Stimulated activated naive CD8-positive, alpha-beta T cell treated with anti-CD3 and anti-CD28 coated beads, Interleukin-15, Interleukin-2, amounts not matched to agents 100 ng/mL and 50 ng/mL, for 24 hours (primary cell): ENCODE measurements around the gene PIGR.

Experiments used
- H3K27ac Mint-ChIP-seq: one replicate; pipeline ENCODE4 v1.8.0; 2021; ENCODE audit warnings: mild to moderate bottlenecking, mixed read lengths
- H3K27me3 Mint-ChIP-seq: one replicate; pipeline ENCODE4 v1.8.0; 2021; ENCODE audit warnings: mixed read lengths
- H3K36me3 Mint-ChIP-seq: one replicate; pipeline ENCODE4 v1.8.0; 2021; ENCODE audit warnings: low read depth, mixed read lengths
- H3K4me1 Mint-ChIP-seq: one replicate; pipeline ENCODE4 v1.8.0; 2021; ENCODE audit warnings: low read depth, mixed read lengths
- H3K4me3 Mint-ChIP-seq: one replicate; pipeline ENCODE4 v1.8.0; 2021; ENCODE audit warnings: mild to moderate bottlenecking, mixed read lengths
- H3K9me3 Mint-ChIP-seq: one replicate; pipeline ENCODE4 v1.8.0; 2021; ENCODE audit warnings: mixed read lengths

The PIGR gene

DNA sequence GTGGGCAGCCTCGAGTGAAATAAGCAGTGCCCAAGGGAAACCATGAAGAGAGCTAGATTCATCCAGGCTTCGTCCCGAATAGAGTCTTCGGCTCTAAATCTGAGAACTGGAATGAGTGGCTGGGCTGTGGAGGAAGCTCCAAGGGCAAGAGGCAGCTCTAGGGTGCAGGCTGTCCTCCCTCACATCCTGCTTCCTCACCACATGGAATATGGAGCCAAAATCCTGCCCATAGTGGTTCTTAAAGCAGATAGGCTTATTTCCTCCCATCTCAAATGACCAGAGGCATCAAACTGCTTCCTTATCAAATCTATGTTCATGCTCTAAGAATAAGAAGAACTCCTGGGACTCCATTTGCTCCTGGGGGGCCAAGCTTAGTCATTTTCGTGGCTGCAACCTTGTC, 46.5 kb downstream of the PIGR start:
- Mint-ChIP-seq H3K27me3 (no peaks in the 10 kb centered on the region), H3K36me3 (peaks cover 40% of the 10 kb centered on the region), H3K9me3 (no peaks in the 10 kb centered on the region), H3K4me1 (peaks cover 96% of the 10 kb centered on the region), H3K27ac (no peak overlapping the region), H3K4me3 (no peak overlapping the region)

DNA sequence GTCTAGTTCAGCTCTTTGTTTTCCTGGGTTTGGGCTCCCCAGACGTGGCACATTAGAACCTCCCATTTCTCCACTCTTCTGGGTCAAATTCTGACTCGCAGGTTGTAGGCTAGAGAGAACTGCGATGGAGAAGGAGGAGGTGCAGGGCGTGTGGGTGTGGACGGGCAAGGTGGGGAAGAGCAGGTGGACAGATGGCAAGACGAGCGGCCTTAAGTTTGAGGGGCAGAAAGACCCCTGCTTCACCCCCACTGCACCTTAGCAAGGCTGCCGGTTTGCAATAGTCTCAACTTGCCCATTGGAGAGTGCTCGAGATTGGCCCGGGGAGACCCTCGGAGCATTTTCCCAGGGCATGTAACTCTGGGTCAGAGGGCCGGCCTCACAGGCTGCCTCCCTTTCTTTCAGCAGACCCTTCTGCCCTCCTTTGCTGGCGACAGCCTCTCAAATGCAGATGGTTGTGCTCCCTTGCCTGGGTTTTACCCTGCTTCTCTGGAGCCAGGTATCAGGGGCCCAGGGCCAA, 47.3 kb downstream of the PIGR start:
- H3K4me1 Mint-ChIP-seq = peaks cover 93% of the 10 kb centered on the region

DNA sequence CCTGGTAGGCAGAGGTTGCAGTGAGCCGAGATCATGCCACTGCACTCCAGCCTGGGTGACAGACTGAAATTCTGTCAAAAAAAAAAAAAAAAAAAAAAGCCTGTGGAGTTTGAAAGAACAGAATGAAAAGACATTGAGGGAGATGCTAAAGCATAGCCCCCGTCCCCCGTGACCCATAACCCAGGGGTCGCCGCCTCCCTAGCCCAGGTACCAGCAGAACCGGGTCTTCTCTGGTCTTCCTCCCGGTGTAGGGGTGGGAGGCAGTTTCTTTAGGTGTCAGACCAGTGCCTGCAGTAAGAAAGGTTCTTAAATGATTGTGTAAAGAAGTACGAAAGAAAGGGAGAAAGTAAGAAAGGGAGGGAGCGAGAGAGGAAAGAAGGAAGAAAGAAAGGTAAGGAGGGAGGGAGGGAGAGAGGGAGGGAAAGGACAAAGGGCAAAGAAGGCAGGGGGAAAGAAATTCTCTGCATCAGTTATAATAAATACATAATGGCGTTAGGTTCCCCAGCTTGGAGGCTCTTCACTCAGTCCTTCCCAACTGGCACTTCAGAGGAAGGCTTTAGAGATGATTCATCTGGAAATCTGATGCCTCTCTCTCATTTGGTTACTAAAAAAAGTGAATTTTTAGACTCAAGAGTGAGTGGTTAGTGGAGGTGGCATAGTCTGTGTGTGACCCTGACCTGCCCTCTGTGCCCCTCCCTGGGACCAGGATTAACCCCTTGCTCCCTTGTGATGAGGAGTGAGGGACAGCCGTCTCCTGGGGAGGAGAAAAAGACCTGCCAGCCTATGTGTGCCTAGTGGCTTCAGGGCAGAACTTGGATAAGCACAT, 48.0 kb downstream of the PIGR start:
- no peaks in the 10 kb centered on the region for H3K9me3 Mint-ChIP-seq

More for the DNA sequence above, 47.3 kb downstream of the PIGR start:
- H3K27ac Mint-ChIP-seq = peak overlapping the region; percentile 70
- H3K36me3 Mint-ChIP-seq = peaks cover 33% of the 10 kb centered on the region
- H3K4me3 Mint-ChIP-seq = peak overlapping the region; percentile 75
- H3K27me3 Mint-ChIP-seq = no peaks in the 10 kb centered on the region
- no peaks in the 10 kb centered on the region for H3K9me3 Mint-ChIP-seq

DNA sequence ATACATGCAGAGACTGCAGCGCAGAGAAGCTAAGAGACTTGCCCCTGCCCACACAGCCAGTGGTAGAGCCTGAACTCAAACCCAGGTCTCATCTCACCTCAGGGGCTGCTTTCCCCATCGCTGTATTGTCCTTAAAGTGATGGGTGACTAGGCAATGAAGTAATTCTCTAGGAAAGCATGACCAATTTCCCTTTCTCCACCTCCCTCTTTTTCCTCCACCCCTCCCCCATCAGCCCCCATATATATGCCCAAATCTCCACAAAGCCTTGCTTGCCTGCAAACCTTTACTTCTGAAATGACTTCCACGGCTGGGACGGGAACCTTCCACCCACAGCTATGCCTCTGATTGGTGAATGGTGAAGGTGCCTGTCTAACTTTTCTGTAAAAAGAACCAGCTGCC, 49.1 kb downstream of the PIGR start, which contains the start of gene IL24:
TSS of gene IL24 (plus strand) at position 269 of the 400 bp plus-strand sequence. CDS start 390 bp downstream, outside the sequence.
- Mint-ChIP-seq H3K27ac (peak within 1 kb of the TSS; percentile 86), H3K27me3 (no peaks in the 10 kb centered on the region), H3K4me3 (peak within 1 kb of the TSS; percentile 75), H3K4me1 (peaks cover 93% of the 10 kb centered on the region), H3K9me3 (no peaks in the 10 kb centered on the region), H3K36me3 (peaks cover 15% of the 10 kb centered on the region)

More for the DNA sequence above, 48.0 kb downstream of the PIGR start:
- Mint-ChIP-seq H3K4me1 (peaks cover 93% of the 10 kb centered on the region), H3K36me3 (peaks cover 26% of the 10 kb centered on the region), H3K4me3 (peak overlapping the region; percentile 75), H3K27ac (peak overlapping the region; percentile 86), H3K27me3 (no peaks in the 10 kb centered on the region)

DNA sequence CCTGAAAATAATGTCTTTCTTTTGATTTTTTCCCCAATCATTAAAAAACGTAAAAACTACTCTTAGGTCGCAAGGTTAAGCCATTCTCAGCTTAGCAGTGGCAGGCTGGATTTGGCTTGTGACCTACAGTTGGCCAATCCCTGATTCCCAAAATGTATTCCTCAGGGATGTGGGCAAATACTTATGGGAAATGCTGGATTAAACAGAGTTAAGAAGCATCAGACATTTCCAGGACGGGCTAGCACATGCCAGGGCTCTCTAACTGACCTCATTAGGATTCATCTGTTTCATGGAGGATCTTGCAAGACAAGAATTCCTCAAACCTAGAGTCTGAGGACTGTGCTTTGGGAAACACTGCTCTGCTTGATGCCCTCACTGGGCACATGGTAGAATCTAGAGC, 50.0 kb downstream of the PIGR start:
- no peaks in the 10 kb centered on the region for H3K9me3 Mint-ChIP-seq
- no peaks in the 10 kb centered on the region for H3K27me3 Mint-ChIP-seq
- H3K4me1 Mint-ChIP-seq = peaks cover 93% of the 10 kb centered on the region
- peaks cover 8% of the 10 kb centered on the region for H3K36me3 Mint-ChIP-seq
- no peak overlapping the region for H3K4me3 Mint-ChIP-seq
- H3K27ac Mint-ChIP-seq = peak overlapping the region; percentile 86

DNA sequence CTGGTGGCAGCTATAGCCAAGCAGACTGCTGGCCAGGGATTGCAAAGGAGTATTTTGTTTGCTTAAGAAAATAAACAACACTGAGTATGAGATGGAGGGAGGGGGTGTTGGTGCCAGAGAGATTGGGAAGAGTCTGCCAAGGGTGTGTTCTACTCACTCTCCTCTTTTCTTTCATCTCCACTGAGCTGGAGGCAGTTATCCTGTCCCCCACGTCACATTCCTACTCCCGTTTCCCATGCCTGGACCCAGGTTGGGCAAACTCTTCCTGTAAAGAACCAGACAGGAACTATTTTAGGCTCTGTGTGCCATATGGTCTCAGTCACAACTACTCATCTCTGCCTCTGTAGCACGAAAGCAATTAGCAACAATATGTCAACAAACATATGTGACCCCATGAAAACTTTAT, 50.4 kb downstream of the PIGR start:
- Mint-ChIP-seq H3K4me3 (no peak overlapping the region), H3K27ac (no peak overlapping the region), H3K36me3 (peaks cover 4% of the 10 kb centered on the region), H3K4me1 (peaks cover 93% of the 10 kb centered on the region), H3K27me3 (no peaks in the 10 kb centered on the region), H3K9me3 (no peaks in the 10 kb centered on the region)

DNA sequence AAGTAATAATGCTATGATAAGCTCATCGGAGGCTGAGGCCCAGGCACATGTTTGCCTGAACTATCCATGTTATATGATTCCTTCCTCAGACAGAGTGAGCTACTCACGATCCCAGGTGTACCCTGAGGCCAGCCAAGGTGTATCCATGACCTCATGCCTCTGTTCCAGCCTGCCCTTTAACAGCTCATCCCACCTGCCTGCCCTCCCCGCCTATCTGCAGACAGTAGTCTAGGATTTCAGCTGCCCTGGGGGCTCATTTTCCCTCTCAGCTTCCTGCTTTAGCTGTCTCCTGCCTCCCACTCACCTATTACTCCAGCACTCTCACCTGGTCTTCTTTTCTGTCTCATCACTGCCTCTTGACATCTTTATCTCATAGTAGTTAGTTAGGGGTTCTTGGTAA, 50.9 kb downstream of the PIGR start:
- Mint-ChIP-seq H3K9me3 (no peaks in the 10 kb centered on the region), H3K4me3 (no peak overlapping the region), H3K27me3 (no peaks in the 10 kb centered on the region), H3K27ac (peak overlapping the region; percentile 6), H3K4me1 (peaks cover 93% of the 10 kb centered on the region), H3K36me3 (no peaks in the 10 kb centered on the region)

DNA sequence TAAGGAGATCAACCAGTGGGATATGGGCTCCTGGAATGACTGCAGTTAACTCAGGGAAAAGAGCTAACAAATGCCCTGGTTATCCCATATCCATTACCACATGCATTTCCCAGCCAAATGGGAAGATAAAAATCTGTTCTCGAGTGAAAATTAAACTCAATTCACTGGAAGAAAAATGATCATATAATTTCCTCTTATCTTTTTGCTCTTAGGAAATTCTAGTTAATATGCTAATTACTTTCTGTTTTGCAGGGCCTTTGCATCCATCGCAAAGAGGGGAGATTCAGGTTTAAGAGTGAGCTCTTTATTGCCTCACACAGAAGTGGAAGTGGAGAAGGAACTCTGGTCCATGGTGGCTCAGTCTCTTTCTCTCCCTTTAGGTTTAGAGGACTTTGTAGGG, 52.9 kb downstream of the PIGR start:
- Mint-ChIP-seq H3K36me3 (no peaks in the 10 kb centered on the region), H3K27ac (peak overlapping the region; percentile 32), H3K27me3 (no peaks in the 10 kb centered on the region), H3K4me3 (no peak overlapping the region), H3K9me3 (no peaks in the 10 kb centered on the region), H3K4me1 (peaks cover 92% of the 10 kb centered on the region)

DNA sequence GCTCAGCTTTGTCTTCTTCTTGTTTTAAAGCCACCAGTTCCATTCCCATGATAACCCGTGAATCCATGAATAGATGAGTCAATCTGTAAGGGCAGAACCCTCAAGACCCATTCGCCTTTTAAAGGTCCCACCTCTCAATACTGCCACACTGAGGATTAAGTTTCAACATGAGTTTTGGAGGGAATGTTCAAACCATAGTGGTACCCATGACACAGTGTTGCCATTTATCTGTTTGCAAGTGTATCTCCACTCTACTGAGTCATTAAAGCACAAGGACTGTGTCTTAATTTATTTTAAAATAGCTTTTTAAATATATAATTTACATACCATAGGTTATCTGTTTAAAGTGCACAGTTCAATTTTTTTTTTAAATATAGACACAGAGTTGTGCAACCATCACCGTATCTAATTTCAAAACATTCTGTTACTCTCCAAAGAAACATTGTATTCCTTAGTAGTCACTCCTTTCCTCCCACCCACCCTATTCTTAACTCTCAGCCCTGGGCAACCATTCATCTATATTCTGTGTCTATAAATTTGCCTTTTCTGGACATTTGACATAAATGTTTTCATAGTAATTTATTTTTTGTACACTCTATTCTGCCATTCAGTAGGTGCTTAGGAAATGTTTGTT, 53.8 kb downstream of the PIGR start:
- no peak overlapping the region for H3K4me3 Mint-ChIP-seq
- H3K27me3 Mint-ChIP-seq = no peaks in the 10 kb centered on the region
- H3K27ac Mint-ChIP-seq = no peak overlapping the region
- H3K36me3 Mint-ChIP-seq = no peaks in the 10 kb centered on the region
- peaks cover 86% of the 10 kb centered on the region for H3K4me1 Mint-ChIP-seq
- no peaks in the 10 kb centered on the region for H3K9me3 Mint-ChIP-seq

DNA sequence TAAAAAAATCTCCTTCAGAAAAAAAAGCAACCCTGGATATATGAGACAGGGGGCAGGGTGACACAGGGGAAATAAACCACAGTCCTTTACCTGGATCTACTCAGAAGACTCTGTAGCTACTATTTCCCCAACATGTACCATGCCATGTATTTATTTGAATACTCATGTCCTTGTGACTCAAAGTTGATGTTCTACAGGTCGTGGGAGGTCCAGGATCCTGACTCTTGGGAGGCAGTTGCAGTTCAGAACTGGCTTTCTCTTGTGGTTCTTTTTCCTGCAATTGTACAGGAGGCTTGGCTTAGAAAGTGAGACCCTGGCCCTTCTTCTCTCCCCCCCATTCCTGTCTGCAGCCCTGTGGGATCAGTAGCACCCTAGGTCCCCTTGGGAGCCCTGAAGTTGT, 54.9 kb downstream of the PIGR start:
- peaks cover 3% of the 10 kb centered on the region for H3K27me3 Mint-ChIP-seq
- no peak overlapping the region for H3K4me3 Mint-ChIP-seq
- no peaks in the 10 kb centered on the region for H3K9me3 Mint-ChIP-seq
- no peak overlapping the region for H3K27ac Mint-ChIP-seq
- H3K4me1 Mint-ChIP-seq = peaks cover 76% of the 10 kb centered on the region
- no peaks in the 10 kb centered on the region for H3K36me3 Mint-ChIP-seq

DNA sequence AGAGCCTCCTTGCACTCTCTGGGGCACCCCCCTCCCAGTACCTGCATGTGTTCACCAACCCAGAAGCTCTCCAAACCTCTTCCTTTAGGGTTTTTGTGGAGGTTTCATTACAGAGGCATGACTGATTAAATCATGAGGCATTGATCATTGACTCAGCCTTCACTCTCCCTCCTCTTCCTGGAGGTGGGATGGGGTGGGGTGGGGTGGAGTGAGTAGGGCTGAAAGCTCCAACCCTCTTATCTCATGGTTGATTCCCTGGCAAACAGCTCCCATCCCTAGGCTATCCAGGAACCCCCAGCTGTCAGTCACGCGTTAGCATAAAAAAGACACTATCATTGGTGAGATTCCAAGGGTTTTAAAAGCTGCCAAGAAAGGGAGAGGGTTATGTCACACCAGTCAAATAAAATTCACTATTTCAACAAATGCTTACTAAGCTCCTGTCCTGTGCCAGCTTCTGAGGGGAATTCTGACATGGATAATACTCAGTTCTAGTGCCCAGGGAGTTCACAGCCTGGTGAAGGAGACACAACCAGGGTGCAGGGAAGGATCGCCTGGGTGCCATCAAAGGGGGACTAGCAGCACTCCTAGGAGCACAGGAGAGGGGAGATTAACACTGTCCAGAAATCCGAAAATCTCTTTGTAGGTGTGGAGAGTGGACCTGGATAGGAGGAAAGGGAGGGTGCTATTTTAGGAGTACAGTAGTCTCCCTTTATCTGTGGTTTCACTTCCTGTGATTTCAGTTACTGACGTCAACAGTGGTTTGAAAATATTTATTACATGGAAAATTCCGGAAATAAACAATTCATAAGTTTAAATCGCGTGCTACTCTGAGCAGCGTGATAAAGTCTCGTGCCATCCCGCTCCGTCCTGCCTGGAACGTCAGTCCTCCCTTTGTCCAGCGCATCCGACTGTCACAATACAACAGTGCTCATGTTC, 55.9 kb downstream of the PIGR start:
- H3K4me3 Mint-ChIP-seq = peak overlapping the region; percentile 29
- peak overlapping the region; percentile 59 for H3K27ac Mint-ChIP-seq
- H3K4me1 Mint-ChIP-seq = peaks cover 65% of the 10 kb centered on the region
- no peaks in the 10 kb centered on the region for H3K9me3 Mint-ChIP-seq
- H3K27me3 Mint-ChIP-seq = peaks cover 3% of the 10 kb centered on the region
- no peaks in the 10 kb centered on the region for H3K36me3 Mint-ChIP-seq

DNA sequence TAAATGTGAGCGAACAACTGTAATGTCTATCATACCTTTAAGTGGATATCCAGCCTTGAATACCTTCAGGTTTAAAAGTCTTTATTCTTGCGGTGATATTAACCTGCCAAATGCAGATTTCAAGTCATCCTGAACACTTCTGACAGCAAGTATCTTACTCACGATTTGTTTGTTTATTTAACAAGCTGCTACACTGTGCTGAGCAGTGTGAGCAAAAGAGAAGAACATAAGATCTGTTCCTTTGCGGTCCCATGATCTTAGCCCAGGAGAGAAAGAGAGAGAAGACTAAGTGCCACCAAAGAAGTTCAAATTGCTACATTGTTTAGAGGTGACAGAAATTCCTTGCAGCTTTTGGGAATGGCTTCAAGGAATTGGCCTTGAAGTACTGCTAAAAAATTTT, 58.6 kb downstream of the PIGR start:
- no peaks in the 10 kb centered on the region for H3K36me3 Mint-ChIP-seq
- no peak overlapping the region for H3K27ac Mint-ChIP-seq
- peaks cover 3% of the 10 kb centered on the region for H3K27me3 Mint-ChIP-seq
- peaks cover 42% of the 10 kb centered on the region for H3K4me1 Mint-ChIP-seq
- no peaks in the 10 kb centered on the region for H3K9me3 Mint-ChIP-seq
- H3K4me3 Mint-ChIP-seq = no peak overlapping the region

DNA sequence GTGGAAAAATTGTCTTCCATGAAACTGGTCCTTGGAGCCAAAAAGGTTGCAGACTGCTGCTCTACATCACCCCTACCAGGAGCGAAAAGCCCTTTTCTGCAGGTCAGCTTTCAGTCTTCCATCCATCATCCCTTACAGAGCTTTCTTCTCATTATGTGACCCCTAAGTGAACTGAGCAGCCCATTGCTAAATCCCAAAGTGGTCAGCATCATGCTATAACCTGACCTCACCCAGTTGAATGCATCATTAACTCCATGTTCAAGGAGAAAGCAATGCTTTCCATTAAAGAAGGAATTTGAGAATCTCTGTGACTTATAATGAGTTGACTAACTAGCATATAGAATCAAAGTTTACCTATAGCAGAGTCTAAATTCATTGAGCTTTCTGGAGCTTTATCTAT, 59.4 kb downstream of the PIGR start:
- Mint-ChIP-seq H3K4me3 (no peak overlapping the region), H3K36me3 (no peaks in the 10 kb centered on the region), H3K4me1 (peaks cover 34% of the 10 kb centered on the region), H3K27me3 (peaks cover 3% of the 10 kb centered on the region), H3K9me3 (no peaks in the 10 kb centered on the region), H3K27ac (no peak overlapping the region)

DNA sequence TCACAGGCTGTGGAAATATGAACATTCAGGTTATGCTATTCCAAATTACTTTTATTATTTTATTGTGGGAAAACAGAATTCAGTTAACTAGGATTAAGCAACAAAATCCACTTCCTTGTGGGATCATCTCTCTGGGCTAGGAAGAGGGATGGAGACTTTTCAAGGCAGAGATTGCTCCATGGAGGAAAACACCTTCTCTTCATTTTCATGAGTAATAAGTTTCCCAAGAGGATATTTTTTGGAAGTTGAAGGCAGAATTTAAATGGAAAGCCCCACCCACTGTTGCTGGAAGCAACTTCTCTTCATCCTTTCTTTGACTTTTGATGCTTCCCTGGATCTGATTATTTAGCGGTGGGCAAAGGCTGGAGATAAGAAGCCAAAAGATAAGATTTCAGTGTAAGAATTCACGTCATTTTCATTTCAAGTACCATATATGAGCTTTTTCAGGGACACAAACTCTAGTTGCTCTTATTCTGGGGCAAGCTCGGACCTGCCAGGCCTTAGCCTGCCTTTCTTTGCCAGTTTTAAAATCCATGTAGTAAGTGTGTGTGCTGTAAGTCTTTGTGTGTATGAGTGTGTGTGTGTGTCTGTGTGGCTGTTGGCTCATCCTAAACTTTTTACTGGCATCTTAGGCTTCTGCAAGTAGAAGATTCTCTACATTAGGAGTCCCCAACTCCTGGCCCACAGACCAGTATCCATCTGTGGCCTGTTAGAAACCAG, 60.8 kb downstream of the PIGR start:
- Mint-ChIP-seq H3K4me3 (no peak overlapping the region), H3K9me3 (no peaks in the 10 kb centered on the region), H3K27ac (no peak overlapping the region), H3K4me1 (peaks cover 22% of the 10 kb centered on the region), H3K36me3 (no peaks in the 10 kb centered on the region), H3K27me3 (peaks cover 3% of the 10 kb centered on the region)
